Measurements from ENCODE around the gene ZNF669.

ZNF669 gene

DNA sequence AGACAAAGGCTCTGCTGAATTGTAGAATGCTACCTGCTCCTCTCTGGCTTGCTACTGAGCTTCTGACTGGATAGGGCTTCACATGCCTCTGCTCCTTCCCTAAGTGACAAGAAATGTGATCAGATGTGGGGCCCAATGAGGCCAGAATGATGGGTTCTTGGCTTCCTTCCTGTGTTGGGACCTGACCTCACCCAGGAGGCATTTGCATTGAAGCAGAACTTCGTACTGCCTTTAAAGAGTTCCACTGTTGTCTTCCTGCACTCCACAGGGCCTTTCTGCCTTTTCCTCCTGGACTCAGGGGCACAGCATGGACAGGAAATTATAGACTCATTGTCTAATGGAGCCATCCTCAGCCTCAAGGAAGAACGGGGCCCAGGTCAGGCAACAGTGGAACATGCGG lies 39.9 kb downstream of the ZNF669 start:
- DNase-seq (ENCODE audit: low read depth, low spot score): no peak

DNA sequence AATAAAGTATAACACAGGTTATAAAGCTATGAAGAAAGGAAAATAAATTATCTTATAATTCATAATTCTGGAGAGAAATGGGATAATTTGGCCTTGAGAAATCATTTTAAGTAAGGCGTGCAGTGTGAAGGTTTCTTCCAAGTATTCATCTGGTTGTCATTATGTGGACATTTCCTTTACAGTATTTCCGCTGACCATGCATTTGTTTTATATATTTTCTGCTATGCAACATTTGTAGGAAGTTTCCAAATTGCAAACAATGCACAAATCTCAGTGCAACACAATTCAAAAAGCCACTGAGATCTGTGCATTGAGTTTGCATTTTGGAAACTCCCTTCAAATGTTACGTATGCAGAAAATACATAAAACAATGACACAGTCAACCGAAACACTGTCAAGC lies 43.4 kb downstream of the ZNF669 start:
- no peak for DNase-seq (ENCODE audit: low read depth, low spot score)

DNA sequence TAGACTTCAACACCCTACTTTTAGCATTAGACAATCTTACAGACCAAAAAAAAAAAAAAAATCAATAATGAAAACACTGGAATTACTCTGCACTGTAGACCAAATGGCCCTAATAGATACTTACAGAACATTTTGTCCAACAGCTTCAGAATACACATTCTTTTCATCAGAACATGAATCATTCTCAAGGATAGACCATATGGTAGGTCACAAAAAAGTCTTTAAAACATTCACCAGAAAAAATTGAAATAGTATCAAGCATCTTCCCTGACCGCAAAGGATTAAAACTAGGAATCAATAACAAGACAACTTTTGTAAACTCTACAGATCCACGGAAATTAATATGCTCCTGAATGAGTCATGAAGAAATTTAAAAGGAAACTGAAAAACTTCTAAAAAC lies 48.1 kb downstream of the ZNF669 start:
- DNase-seq (ENCODE audit: low read depth, low spot score): no peak

DNA sequence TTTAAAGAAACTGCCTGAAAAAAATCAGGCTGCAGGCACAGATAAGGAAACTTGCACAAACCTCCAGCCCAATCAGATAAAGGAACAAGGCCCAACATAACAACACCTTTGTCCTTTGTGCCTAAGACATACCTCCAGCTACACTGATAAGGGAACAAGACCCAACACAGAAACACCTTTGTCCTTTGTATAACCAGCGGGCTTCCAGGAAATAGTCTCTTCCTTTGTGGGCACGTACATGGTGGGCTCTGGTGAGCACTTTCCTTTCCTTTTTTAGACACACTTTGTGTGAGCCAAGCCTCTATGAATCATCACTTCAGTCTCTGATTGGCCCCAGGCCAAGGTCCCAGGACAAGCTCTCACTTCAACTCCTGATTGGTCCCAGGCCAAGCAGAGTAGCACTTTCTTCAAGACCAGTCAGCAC lies 49.2 kb downstream of the ZNF669 start:
- DNase-seq (ENCODE audit: low read depth, low spot score): no peak

Data from smooth muscle cell of the brain vasculature (primary cell).